Measurements from ENCODE around the gene NOTUM. TPM values are rescaled to one million over a fixed set of nuclear protein-coding genes. Genes with fewer than 3 reads are reported as not detected.
A peak's percentile ranks its signal among the peaks of the same experiment; 100 is the strongest.

Gene NOTUM
- total RNA-seq, 4 donors from 2014 or later: not detected

GRCh38 chr17:81909966-81910839, 50.8 kb downstream of the NOTUM start:
- peaks cover 0 to 24% (median 15%) of the 10 kb centered on the region in 4 donors for H3K4me1 ChIP-seq
- peak overlapping the region; percentile 71 to 89 (median 77) for H3K4me3 ChIP-seq
- DNase-seq (ENCODE audit: low spot score in 2 of 2): no peak
- no peaks in the 10 kb centered on the region for H3K27me3 ChIP-seq
- H3K36me3 ChIP-seq: peaks cover 0 to 77% (median 11%) of the 10 kb centered on the region in 3 donors
- H3K9me3 ChIP-seq: no peaks in the 10 kb centered on the region
- TF ChIP-seq CTCF (IDR thresholded peaks at IDR 0.05) (no peak), POLR2A (IDR thresholded peaks at IDR 0.05) (no peak), EP300 (IDR thresholded peaks at IDR 0.05) (no peak)
- 37 to 45% methylated on average over 17 to 23 of the region's 23 CpGs for WGBS, 2 donors
- H3K27ac ChIP-seq: peak overlapping the region; percentile 50 to 84 (median 78)

- peaks cover 0 to 24% (median 15%) of the 10 kb centered on the region in 4 donors for H3K4me1 ChIP-seq
- peaks cover 0 to 77% (median 1%) of the 10 kb centered on the region in 3 donors for H3K36me3 ChIP-seq
- no peak overlapping the region for H3K4me3 ChIP-seq
- TF ChIP-seq POLR2A (IDR thresholded peaks at IDR 0.05) (no peak), CTCF (IDR thresholded peaks at IDR 0.05) (no peak), EP300 (IDR thresholded peaks at IDR 0.05) (no peak)
- no peaks in the 10 kb centered on the region for H3K9me3 ChIP-seq
- H3K27ac ChIP-seq: no peak overlapping the region
- H3K27me3 ChIP-seq: no peaks in the 10 kb centered on the region
- DNase-seq (ENCODE audit: low spot score in 2 of 2): no peak
- 92 to 93% methylated on average over 9 to 12 of the region's 12 CpGs for WGBS, 2 donors
Measured at GRCh38 chr17:81909231-81909630, 51.8 kb downstream of the NOTUM start.

- H3K27me3 ChIP-seq: no peaks in the 10 kb centered on the region
- 91 to 94% methylated on average over 7 to 9 of the region's 11 CpGs for WGBS, 2 donors
- no peak overlapping the region for H3K4me3 ChIP-seq
- H3K36me3 ChIP-seq: peaks cover 0 to 77% (median 0%) of the 10 kb centered on the region in 3 donors
- TF ChIP-seq CTCF (IDR thresholded peaks at IDR 0.05): no peak
- H3K9me3 ChIP-seq: no peaks in the 10 kb centered on the region
- peaks cover 0 to 24% (median 15%) of the 10 kb centered on the region in 4 donors for H3K4me1 ChIP-seq
- H3K27ac ChIP-seq: no peak overlapping the region
- no peak for DNase-seq (ENCODE audit: low spot score in 2 of 2)
Measured at GRCh38 chr17:81908793-81909192, 52.2 kb downstream of the NOTUM start.

GRCh38 chr17:81907219-81908145, 53.5 kb downstream of the NOTUM start:
- Histone ChIP-seq H3K4me3 (no peak overlapping the region), H3K4me1 (peaks cover 0 to 30% (median 19%) of the 10 kb centered on the region in 4 donors), H3K36me3 (peaks cover 0 to 68% (median 0%) of the 10 kb centered on the region in 3 donors), H3K9me3 (no peaks in the 10 kb centered on the region), H3K27ac (no peak overlapping the region), H3K27me3 (peaks cover 0 to 2% of the 10 kb centered on the region in 2 donors)
- no peak for DNase-seq (ENCODE audit: low spot score in 2 of 2)
- TF ChIP-seq POLR2A (IDR thresholded peaks at IDR 0.05) (no peak), CTCF (IDR thresholded peaks at IDR 0.05) (no peak), EP300 (IDR thresholded peaks at IDR 0.05) (no peak)
- WGBS, 2 donors: 91 to 94% methylated on average over 16 to 17 of the region's 26 CpGs
